Heart left ventricle (tissue), 13 donors: Measurements from ENCODE around the gene OMA1.

Experiments
- POLR2A ChIP-seq, 2 donors: fragments of 450-650 bp; IDR thresholded peaks; one replicate each; pipeline ENCODE4 v1.6.1; 2017; ENCODE audit warnings: antibody characterized with exemption in 2 of 2, mild to moderate bottlenecking in 2 of 2, moderate library complexity in 2 of 2
- TF ChIP-seq, protein P1 (sequence below), 12 donors: fragments of 200-600 bp; sonication (generic) in 4 of 12; IDR thresholded peaks; one replicate each; pipeline versions ENCODE4 v1.5.0 to v1.8.0; 2018 to 2022; ENCODE audit warnings: antibody characterized with exemption in 12 of 12, mild to moderate bottlenecking in 5 of 12
- donor health status: ischemic (EF 13 %, LVEDD 7.1; RV severe dilation, severe dysfunction).
- donor health status: DM: no; HTN: yes; CAD: no.
- donor health status: DM: no; HTN: no; CAD: no.
- donor health status: ischemic (EF 25% LVEDD 6.9; RV normal size, moderate dysfunction).
- donor health status: ischemic (EF 25% LVEDD 5.7; RV mildly dilated, moderate dysfunction).
- donor health status: ischemic (EF 35%, LVEDD 5.7; RV mildly dilated, moderate dysfunction).
- donor health status: nonischemic (EF 11% LVEDD 7.7; RV severe dilation, severe dysfunction).
- donor health status: DM: yes; HTN: yes; CAD: no.
- donor health status: PGD.
- donor health status: ischemic (EF 29% LVEDD 5.4; RV normal size, mild dysfunction).
- donor health status: nonischemic (EF 23%, LVEDD 6.1; RV moderate dilation, normal function).

GRCh38 chr1:58441699-58442098 lies 104.8 kb downstream of the OMA1 start:
- TF ChIP-seq, protein P1, sequence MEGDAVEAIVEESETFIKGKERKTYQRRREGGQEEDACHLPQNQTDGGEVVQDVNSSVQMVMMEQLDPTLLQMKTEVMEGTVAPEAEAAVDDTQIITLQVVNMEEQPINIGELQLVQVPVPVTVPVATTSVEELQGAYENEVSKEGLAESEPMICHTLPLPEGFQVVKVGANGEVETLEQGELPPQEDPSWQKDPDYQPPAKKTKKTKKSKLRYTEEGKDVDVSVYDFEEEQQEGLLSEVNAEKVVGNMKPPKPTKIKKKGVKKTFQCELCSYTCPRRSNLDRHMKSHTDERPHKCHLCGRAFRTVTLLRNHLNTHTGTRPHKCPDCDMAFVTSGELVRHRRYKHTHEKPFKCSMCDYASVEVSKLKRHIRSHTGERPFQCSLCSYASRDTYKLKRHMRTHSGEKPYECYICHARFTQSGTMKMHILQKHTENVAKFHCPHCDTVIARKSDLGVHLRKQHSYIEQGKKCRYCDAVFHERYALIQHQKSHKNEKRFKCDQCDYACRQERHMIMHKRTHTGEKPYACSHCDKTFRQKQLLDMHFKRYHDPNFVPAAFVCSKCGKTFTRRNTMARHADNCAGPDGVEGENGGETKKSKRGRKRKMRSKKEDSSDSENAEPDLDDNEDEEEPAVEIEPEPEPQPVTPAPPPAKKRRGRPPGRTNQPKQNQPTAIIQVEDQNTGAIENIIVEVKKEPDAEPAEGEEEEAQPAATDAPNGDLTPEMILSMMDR (IDR thresholded peaks at IDR 0.05) = no peak
- TF ChIP-seq POLR2A (IDR thresholded peaks at IDR 0.05) = no peak
